Fibroblast of villous mesenchyme (primary cell): ENCODE data around the gene PITX1. TPM values are rescaled to one million over a fixed set of nuclear protein-coding genes. Genes with fewer than 3 reads are reported as not detected.

Experiments
- DNase-seq: peaks from one replicate; pipeline ENCODE4 v3.0.0-alpha.2; 2010; ENCODE audit warnings: low read depth
- H3K4me3 ChIP-seq: 2 replicates; pipeline ENCODE4 v1.5.1; 2011; ENCODE audit warnings: low read depth, mild to moderate bottlenecking, low read length
- CTCF ChIP-seq: IDR thresholded peaks from 2 replicates; pipeline ENCODE4 v1.5.1; 2012; ENCODE audit warnings: low read depth, mild to moderate bottlenecking, low read length; ENCODE audit not compliant: insufficient read depth
- total RNA-seq: library from RNA; depleted of rRNA; stranded (reverse); fragments of >200 nt; gene quantifications from 2 replicates; pipeline ENCODE4 v1.2.3, GENCODE V29; 2012

The PITX1 gene
- total RNA-seq, 1 donor: 19.9 TPM

GRCh38 chr5:135050244-135050767 lies 16.3 kb upstream of the PITX1 start:
- no peak for TF ChIP-seq CTCF
- H3K4me3 ChIP-seq: no peak overlapping the region
- DNase-seq: no peak

GRCh38 chr5:135048930-135049329 lies 14.9 kb upstream of the PITX1 start:
- TF ChIP-seq CTCF: no peak
- DNase-seq: no peak

GRCh38 chr5:135048286-135048685 lies 14.3 kb upstream of the PITX1 start:
- no peak overlapping the region for H3K4me3 ChIP-seq
- no peak for TF ChIP-seq CTCF
- DNase-seq: no peak

More at GRCh38 chr5:135048930-135049329, 14.9 kb upstream of the PITX1 start:
- H3K4me3 ChIP-seq: no peak overlapping the region

- H3K4me3 ChIP-seq: no peak overlapping the region
- no peak for DNase-seq
- TF ChIP-seq CTCF: no peak
Observed at GRCh38 chr5:135047347-135047695, 13.3 kb upstream of the PITX1 start.

- no peak for DNase-seq
- no peak for TF ChIP-seq CTCF
- H3K4me3 ChIP-seq: no peak overlapping the region
Observed at GRCh38 chr5:135046661-135047346, 12.8 kb upstream of the PITX1 start.

- H3K4me3 ChIP-seq: no peak overlapping the region
- no peak for DNase-seq
- no peak for TF ChIP-seq CTCF
Observed at GRCh38 chr5:135045488-135045887, 11.5 kb upstream of the PITX1 start.

GRCh38 chr5:135042595-135042994 lies 8.6 kb upstream of the PITX1 start:
- no peak for TF ChIP-seq CTCF
- no peak overlapping the region for H3K4me3 ChIP-seq
- DNase-seq: no peak
